Measurements from ENCODE around the gene ZG16B.
A peak's percentile ranks its signal among the peaks of the same experiment; 100 is the strongest.

The ZG16B gene

DNA sequence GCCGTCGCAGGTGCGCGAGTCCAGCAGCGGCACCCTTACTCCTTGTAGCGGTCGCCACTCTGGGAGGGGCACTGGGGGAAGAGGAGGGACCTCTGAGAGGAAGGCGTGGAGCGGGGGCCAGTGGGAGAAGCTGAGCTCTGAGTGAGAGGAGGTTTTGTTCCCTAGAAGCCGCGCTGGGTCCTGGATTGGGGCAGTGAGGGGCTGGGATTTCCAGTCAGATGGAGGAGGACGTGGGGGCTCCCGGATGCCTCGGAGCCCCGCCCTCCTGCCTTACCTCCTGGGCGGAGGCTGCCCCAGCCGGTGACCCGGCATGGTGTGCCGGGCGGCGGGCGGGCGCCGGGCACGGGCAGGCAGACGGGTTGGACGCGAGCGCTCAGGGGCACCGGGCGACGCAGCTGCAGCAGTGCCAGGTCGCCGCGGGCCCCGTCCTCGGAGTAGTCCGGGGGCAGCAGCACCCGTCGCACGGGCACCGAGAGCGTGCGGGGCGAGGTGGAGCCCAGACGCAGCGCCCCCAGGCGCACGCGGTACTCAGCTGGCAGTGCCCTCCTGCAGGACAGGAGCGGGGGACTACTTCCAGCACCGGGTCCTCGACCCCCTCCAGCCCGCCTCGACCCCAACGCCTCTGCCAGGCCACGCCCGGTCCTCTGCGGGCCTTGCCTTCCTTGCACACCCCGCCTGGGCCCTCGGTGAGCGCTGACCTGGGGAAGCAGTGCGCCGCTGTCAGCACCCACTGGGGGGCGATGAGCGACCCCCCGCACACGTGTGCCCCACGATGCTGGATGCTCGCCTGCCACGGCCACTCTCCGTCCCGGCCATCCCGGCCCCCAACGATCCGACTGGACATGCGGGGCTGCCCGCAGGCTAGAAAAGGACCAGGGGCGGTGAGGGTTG is 44.8 kb upstream of the ZG16B start:
- TF ChIP-seq, protein P1, sequence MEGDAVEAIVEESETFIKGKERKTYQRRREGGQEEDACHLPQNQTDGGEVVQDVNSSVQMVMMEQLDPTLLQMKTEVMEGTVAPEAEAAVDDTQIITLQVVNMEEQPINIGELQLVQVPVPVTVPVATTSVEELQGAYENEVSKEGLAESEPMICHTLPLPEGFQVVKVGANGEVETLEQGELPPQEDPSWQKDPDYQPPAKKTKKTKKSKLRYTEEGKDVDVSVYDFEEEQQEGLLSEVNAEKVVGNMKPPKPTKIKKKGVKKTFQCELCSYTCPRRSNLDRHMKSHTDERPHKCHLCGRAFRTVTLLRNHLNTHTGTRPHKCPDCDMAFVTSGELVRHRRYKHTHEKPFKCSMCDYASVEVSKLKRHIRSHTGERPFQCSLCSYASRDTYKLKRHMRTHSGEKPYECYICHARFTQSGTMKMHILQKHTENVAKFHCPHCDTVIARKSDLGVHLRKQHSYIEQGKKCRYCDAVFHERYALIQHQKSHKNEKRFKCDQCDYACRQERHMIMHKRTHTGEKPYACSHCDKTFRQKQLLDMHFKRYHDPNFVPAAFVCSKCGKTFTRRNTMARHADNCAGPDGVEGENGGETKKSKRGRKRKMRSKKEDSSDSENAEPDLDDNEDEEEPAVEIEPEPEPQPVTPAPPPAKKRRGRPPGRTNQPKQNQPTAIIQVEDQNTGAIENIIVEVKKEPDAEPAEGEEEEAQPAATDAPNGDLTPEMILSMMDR (IDR thresholded peaks at IDR 0.05; ENCODE audit: poor library complexity, severe bottlenecking) = no peak
- ATAC-seq (ENCODE audit: low read depth) (no peak), DNase-seq (ENCODE audit: low spot score) (peak; percentile 58)
- H3K4me1 ChIP-seq (ENCODE audit: insufficient read depth, poor library complexity, severe bottlenecking) = no peaks in the 10 kb centered on the region
- no peak overlapping the region for H3K4me3 ChIP-seq (ENCODE audit: severe bottlenecking)
- H3K9me3 ChIP-seq (ENCODE audit: severe bottlenecking) = no peaks in the 10 kb centered on the region
- H3K36me3 ChIP-seq (ENCODE audit: low read depth) = no peaks in the 10 kb centered on the region
- no peak overlapping the region for H3K27ac ChIP-seq (ENCODE audit: poor library complexity, severe bottlenecking)
- H3K27me3 ChIP-seq (ENCODE audit: insufficient read depth, poor library complexity, severe bottlenecking) = peaks cover 4% of the 10 kb centered on the region

DNA sequence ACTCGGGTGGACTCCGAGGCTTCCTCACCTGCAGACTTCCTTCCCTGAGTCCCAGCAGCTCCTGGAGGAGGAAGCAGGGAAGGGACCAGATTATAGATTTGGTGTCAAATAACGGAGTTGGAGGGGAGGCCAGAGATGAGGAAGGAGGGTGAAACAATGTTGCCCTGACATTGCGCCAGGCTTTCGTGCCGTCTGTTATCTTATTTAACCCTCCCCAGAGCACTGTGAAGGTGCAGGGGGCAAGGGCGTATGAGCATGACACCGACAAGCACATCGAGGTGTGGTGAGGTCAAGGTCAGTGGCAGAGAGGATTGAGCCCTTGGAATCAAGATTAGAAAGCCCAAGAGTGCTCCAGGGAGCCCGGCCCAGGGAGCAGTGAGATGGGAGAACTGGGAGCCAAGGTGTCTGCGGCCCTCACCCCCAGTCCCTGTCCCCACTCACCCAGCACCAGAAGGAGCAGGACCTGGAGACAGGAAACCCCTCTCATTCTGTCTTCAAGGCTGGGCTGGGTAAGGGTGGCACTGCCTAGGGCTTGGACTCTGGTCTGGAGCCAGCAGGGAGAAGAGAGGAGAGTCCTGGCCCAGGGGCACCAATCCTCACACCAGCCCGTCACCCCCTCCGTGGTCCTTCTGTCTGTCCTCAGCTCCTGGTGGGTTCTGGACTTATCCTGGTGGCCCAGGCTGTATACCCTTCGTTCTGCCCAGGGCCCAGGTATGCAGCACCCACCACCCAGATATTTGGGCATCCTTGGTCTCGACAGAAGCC is 43.9 kb upstream of the ZG16B start:
- ATAC-seq (ENCODE audit: low read depth) (peak; percentile 20; the same call in 1 of the 3 replicates), DNase-seq (ENCODE audit: low spot score) (peak; percentile 34)
- Histone ChIP-seq H3K4me1 (ENCODE audit: insufficient read depth, poor library complexity, severe bottlenecking) (no peaks in the 10 kb centered on the region), H3K9me3 (ENCODE audit: severe bottlenecking) (no peaks in the 10 kb centered on the region), H3K4me3 (ENCODE audit: severe bottlenecking) (no peak overlapping the region), H3K36me3 (ENCODE audit: low read depth) (no peaks in the 10 kb centered on the region), H3K27ac (ENCODE audit: poor library complexity, severe bottlenecking) (no peak overlapping the region), H3K27me3 (ENCODE audit: insufficient read depth, poor library complexity, severe bottlenecking) (peaks cover 4% of the 10 kb centered on the region)
- TF ChIP-seq, protein P1 (IDR thresholded peaks at IDR 0.05; ENCODE audit: poor library complexity, severe bottlenecking) = no peak

DNA sequence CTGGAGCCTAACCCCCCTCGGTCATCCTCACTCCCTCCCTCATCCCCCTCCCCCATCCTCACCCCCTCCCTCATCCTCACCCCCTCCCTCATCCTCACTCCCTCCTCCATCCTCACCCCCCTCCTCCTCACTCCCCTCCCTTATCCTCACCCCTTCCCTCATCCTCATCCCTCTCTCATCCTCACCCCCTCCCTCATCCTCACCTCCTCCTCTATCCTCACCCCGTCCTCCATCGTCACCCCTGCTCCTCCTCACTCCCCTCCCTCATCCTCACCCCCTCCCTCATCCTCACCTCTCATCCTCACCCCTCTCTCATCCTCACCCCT is 43.3 kb upstream of the ZG16B start:
- H3K9me3 ChIP-seq (ENCODE audit: severe bottlenecking) = no peaks in the 10 kb centered on the region
- DNase-seq (ENCODE audit: low spot score) (no peak), ATAC-seq (ENCODE audit: low read depth) (no peak)
- H3K4me1 ChIP-seq (ENCODE audit: insufficient read depth, poor library complexity, severe bottlenecking) = no peaks in the 10 kb centered on the region
- H3K4me3 ChIP-seq (ENCODE audit: severe bottlenecking) = no peak overlapping the region
- no peak overlapping the region for H3K27ac ChIP-seq (ENCODE audit: poor library complexity, severe bottlenecking)
- H3K36me3 ChIP-seq (ENCODE audit: low read depth) = no peaks in the 10 kb centered on the region
- H3K27me3 ChIP-seq (ENCODE audit: insufficient read depth, poor library complexity, severe bottlenecking) = peaks cover 4% of the 10 kb centered on the region
- TF ChIP-seq, protein P1 (IDR thresholded peaks at IDR 0.05; ENCODE audit: poor library complexity, severe bottlenecking) = no peak

DNA sequence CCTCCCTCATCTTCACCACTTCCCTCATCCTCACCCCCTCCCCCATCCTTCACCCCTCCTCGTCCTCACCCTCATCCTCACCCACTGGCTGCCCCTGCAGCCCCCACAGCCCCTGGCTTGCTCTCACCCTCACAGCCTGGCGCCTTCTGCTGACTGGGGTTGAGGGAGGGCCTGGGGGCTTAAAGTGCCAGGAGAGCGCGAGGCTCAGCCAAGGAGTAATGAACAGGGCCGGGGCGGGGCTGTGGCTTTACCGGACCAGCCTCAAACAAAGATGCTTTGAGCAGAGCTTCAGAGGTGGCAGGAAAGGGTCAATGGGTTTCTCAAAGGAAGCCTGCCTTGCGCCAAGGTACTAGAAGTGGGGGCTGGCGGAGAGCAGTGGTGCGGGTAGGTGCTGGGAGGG is 42.7 kb upstream of the ZG16B start, which contains the start of gene PRSS33:
PRSS33 (minus strand) TSS at position 155 of the 400 bp plus-strand sequence. CDS start 1,013 bp downstream, outside the sequence.
- Histone ChIP-seq H3K9me3 (ENCODE audit: severe bottlenecking) (no peaks in the 10 kb centered on the region), H3K4me1 (ENCODE audit: insufficient read depth, poor library complexity, severe bottlenecking) (no peaks in the 10 kb centered on the region), H3K27me3 (ENCODE audit: insufficient read depth, poor library complexity, severe bottlenecking) (peaks cover 4% of the 10 kb centered on the region), H3K27ac (ENCODE audit: poor library complexity, severe bottlenecking) (no peak within 1 kb of the TSS), H3K36me3 (ENCODE audit: low read depth) (no peaks in the 10 kb centered on the region), H3K4me3 (ENCODE audit: severe bottlenecking) (no peak within 1 kb of the TSS)
- DNase-seq (ENCODE audit: low spot score) = peak; percentile 49
- no peak for ATAC-seq (ENCODE audit: low read depth)
- TF ChIP-seq, protein P1 (IDR thresholded peaks at IDR 0.05; ENCODE audit: poor library complexity, severe bottlenecking) = no peak

Data from RWPE2 (cell line).